Astrocyte (in vitro differentiated cells and primary cell): ENCODE data around the gene UNC5A. TPM values are rescaled to one million over a fixed set of nuclear protein-coding genes. Genes with fewer than 3 reads are reported as not detected.

Experiments
- DNase-seq: peaks from one replicate; pipeline ENCODE4 v3.0.0-alpha.2; 2010; ENCODE audit warnings: low read depth
- FAIRE-seq: peaks from 2 replicates; lab custom pipeline; 2011; peaks lifted over from hg19 to GRCh38; lab: Jason Lieb, UNC
- H2AFZ ChIP-seq: 2 replicates; pipeline ENCODE4 v1.6.0; 2012; ENCODE audit warnings: low read depth, low read length, inconsistent platforms
- H3K27ac ChIP-seq: 2 replicates; pipeline ENCODE4 v1.5.1; 2011; ENCODE audit warnings: low read depth, low read length, inconsistent platforms
- H3K27me3 ChIP-seq: 2 replicates; pipeline ENCODE4 v1.6.0; 2011; ENCODE audit warnings: low read length, inconsistent platforms; ENCODE audit not compliant: insufficient read depth
- H3K36me3 ChIP-seq: 2 replicates; pipeline ENCODE4 v1.5.1; 2011; ENCODE audit warnings: low read length, inconsistent platforms; ENCODE audit not compliant: insufficient read depth
- H3K4me1 ChIP-seq: 2 replicates; pipeline ENCODE4 v1.5.1; 2011; ENCODE audit warnings: low read length, inconsistent platforms; ENCODE audit not compliant: insufficient read depth
- H3K4me2 ChIP-seq: 2 replicates; pipeline ENCODE4 v1.6.0; 2012; ENCODE audit warnings: low read length, inconsistent platforms
- H3K4me3 ChIP-seq: 2 replicates; pipeline ENCODE4 v1.5.1; 2011; ENCODE audit warnings: low read depth, mild to moderate bottlenecking, low read length, inconsistent platforms; ENCODE audit not compliant: insufficient read depth
- H3K79me2 ChIP-seq: 2 replicates; pipeline ENCODE4 v1.6.0; 2012; ENCODE audit warnings: mild to moderate bottlenecking, low read length, inconsistent platforms; ENCODE audit not compliant: insufficient read depth
- H3K9ac ChIP-seq: 2 replicates; pipeline ENCODE4 v1.6.0; 2012; ENCODE audit warnings: mild to moderate bottlenecking, low read length, inconsistent platforms
- H3K9me3 ChIP-seq: 2 replicates; pipeline ENCODE4 v1.5.1; 2012; ENCODE audit warnings: low read depth, mild to moderate bottlenecking, low read length, inconsistent platforms; ENCODE audit not compliant: insufficient read depth
- H4K20me1 ChIP-seq: 2 replicates; pipeline ENCODE4 v1.6.0; 2012; ENCODE audit warnings: low read length, inconsistent platforms; ENCODE audit not compliant: insufficient read depth
- H3K27ac Mint-ChIP-seq: one replicate; pipeline ENCODE4 v1.8.0; 2021; ENCODE audit warnings: mild to moderate bottlenecking, mixed read lengths; ENCODE audit not compliant: unreplicated experiment
- H3K27me3 Mint-ChIP-seq: one replicate; pipeline ENCODE4 v1.8.0; 2021; ENCODE audit warnings: low read depth, mixed read lengths; ENCODE audit not compliant: unreplicated experiment
- H3K36me3 Mint-ChIP-seq: one replicate; pipeline ENCODE4 v1.8.0; 2021; ENCODE audit warnings: low read depth, mixed read lengths; ENCODE audit not compliant: unreplicated experiment
- H3K4me1 Mint-ChIP-seq: one replicate; pipeline ENCODE4 v1.8.0; 2021; ENCODE audit warnings: low read depth, mixed read lengths; ENCODE audit not compliant: unreplicated experiment
- H3K4me3 Mint-ChIP-seq: one replicate; pipeline ENCODE4 v1.8.0; 2021; ENCODE audit warnings: mild to moderate bottlenecking, moderate library complexity, mixed read lengths; ENCODE audit not compliant: unreplicated experiment
- H3K9me3 Mint-ChIP-seq: one replicate; pipeline ENCODE4 v1.8.0; 2021; ENCODE audit warnings: mild to moderate bottlenecking, mixed read lengths; ENCODE audit not compliant: unreplicated experiment
- EZH2 ChIP-seq: IDR thresholded peaks from 2 replicates; pipeline ENCODE4 v1.6.1; 2012; ENCODE audit warnings: mild to moderate bottlenecking, low read length, inconsistent platforms; ENCODE audit not compliant: insufficient read depth
- total RNA-seq: library from RNA; stranded (reverse); gene quantifications from 2 replicates; pipeline ENCODE4 v1.2.1, GENCODE V29; 2021
- TF ChIP-seq, protein P1 (sequence below): IDR thresholded peaks from 2 replicates; pipeline ENCODE4 v1.5.1; 2011; ENCODE audit warnings: low read depth, mild to moderate bottlenecking, inconsistent platforms, low read length, moderate library complexity; ENCODE audit not compliant: insufficient read depth

UNC5A gene
- total RNA-seq, 1 donor from 2014 or later = 0.70 TPM

DNA sequence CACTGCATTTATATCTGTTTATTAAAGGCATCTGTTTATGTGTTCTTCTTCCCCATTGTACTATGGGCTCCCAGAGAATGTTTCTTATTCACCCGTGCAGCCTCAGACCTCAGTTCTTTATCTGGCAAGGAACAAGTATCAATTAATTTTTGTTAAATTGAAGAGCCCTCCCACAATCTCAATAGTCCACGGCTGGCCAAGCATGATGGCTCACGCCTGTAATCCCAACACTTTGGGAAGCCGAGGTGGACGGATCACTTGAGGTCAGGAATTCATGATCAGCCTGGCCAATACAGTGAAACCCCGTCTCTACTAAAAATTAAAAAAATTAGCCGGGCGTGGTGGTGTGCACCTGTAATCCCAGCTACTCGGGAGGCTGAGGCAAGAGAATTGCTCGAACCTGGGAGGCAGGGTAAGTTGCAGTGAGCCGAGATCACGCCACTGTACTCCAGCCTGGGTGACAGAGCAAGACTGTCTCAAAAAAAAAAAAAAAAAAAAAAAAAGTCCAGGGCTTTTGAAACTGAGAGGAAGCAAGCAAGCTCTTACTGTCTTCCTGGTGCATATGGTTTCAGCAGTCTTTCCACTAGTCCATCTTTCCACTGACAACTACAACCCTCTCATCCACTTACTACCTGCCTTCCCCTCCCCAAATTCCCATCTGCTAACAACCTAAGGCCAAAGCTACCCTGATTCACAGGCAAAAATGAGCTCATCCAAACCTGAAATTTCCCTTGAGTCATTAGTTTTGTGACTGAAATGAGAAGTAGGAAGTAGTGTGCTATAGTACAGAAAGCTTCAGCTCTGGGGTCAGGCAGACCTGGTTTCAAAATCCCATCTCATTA lies 91.1 kb downstream of the UNC5A start:
- Histone ChIP-seq H4K20me1 (peaks cover 7% of the 10 kb centered on the region), H3K9ac (no peak overlapping the region), H3K27me3 (peaks cover 5% of the 10 kb centered on the region), H2AFZ (no peak overlapping the region), H3K27ac (no peak overlapping the region), H3K9me3 (no peaks in the 10 kb centered on the region), H3K4me3 (no peak overlapping the region), H3K79me2 (no peaks in the 10 kb centered on the region), H3K4me1 (no peaks in the 10 kb centered on the region), H3K4me2 (no peak overlapping the region), H3K36me3 (peaks cover 37% of the 10 kb centered on the region)
- Mint-ChIP-seq H3K27ac (peak overlapping the region; percentile 6), H3K9me3 (no peaks in the 10 kb centered on the region), H3K27me3 (peaks cover 16% of the 10 kb centered on the region), H3K4me1 (peaks cover 35% of the 10 kb centered on the region), H3K4me3 (no peak overlapping the region), H3K36me3 (peaks cover 24% of the 10 kb centered on the region)
- no peak for TF ChIP-seq EZH2
- TF ChIP-seq, protein P1, sequence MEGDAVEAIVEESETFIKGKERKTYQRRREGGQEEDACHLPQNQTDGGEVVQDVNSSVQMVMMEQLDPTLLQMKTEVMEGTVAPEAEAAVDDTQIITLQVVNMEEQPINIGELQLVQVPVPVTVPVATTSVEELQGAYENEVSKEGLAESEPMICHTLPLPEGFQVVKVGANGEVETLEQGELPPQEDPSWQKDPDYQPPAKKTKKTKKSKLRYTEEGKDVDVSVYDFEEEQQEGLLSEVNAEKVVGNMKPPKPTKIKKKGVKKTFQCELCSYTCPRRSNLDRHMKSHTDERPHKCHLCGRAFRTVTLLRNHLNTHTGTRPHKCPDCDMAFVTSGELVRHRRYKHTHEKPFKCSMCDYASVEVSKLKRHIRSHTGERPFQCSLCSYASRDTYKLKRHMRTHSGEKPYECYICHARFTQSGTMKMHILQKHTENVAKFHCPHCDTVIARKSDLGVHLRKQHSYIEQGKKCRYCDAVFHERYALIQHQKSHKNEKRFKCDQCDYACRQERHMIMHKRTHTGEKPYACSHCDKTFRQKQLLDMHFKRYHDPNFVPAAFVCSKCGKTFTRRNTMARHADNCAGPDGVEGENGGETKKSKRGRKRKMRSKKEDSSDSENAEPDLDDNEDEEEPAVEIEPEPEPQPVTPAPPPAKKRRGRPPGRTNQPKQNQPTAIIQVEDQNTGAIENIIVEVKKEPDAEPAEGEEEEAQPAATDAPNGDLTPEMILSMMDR = no peak
- FAIRE-seq (no peak), DNase-seq (no peak)

GRCh38 chr5:176902102-176902814 lies 91.9 kb downstream of the UNC5A start:
- TF ChIP-seq EZH2 = no peak
- TF ChIP-seq, protein P1 = no peak
- Mint-ChIP-seq H3K27me3 (peaks cover 9% of the 10 kb centered on the region), H3K4me3 (no peak overlapping the region), H3K36me3 (peaks cover 24% of the 10 kb centered on the region), H3K27ac (peak overlapping the region; percentile 6), H3K4me1 (peaks cover 35% of the 10 kb centered on the region), H3K9me3 (no peaks in the 10 kb centered on the region)
- Histone ChIP-seq H4K20me1 (peaks cover 7% of the 10 kb centered on the region), H3K27ac (no peak overlapping the region), H3K9me3 (no peaks in the 10 kb centered on the region), H3K4me3 (no peak overlapping the region), H2AFZ (no peak overlapping the region), H3K36me3 (peaks cover 45% of the 10 kb centered on the region), H3K79me2 (no peaks in the 10 kb centered on the region), H3K4me2 (no peak overlapping the region), H3K27me3 (peaks cover under 1% of the 10 kb centered on the region), H3K9ac (no peak overlapping the region), H3K4me1 (no peaks in the 10 kb centered on the region)
- DNase-seq = no peak
- no peak for FAIRE-seq
